ENCODE results near the gene CD38. TPM values are rescaled to one million over a fixed set of nuclear protein-coding genes. Genes with fewer than 3 reads are reported as not detected.

The CD38 gene
- total RNA-seq, 1 experiment from 2014 or later, result 0.07 TPM

GRCh38 chr4:15853345-15853744, 75.2 kb downstream of the CD38 start:
- H4K5ac ChIP-seq (ENCODE audit: insufficient read length, low read depth, low read length), result no peak overlapping the region
- no peak overlapping the region for H2BK12ac ChIP-seq (ENCODE audit: insufficient read length, low read depth, low read length)
- H3T11ph ChIP-seq (ENCODE audit: low read length), result no peak overlapping the region
- no peak overlapping the region for H2BK5ac ChIP-seq (ENCODE audit: insufficient read length, low read length)
- H3K14ac ChIP-seq (ENCODE audit: insufficient read depth, low read length), result no peak overlapping the region
- no peak overlapping the region for H3K56ac ChIP-seq (ENCODE audit: insufficient read length, low read depth, low read length)
- Mint-ChIP-seq H3K4me1 (no peaks in the 10 kb centered on the region), H3K27ac (no peak overlapping the region), H3K36me3 (ENCODE audit: insufficient read depth in 1 of 3, low read depth in 3 of 3) (no peaks in the 10 kb centered on the region), H3K9me3 (peaks cover 0 to 2% of the 10 kb centered on the region in 2 experiments; a peak in 1 of 5 replicates), H3K4me3 (no peak overlapping the region), H3K27me3 (ENCODE audit: low read depth) (no peaks in the 10 kb centered on the region)
- H3K18ac ChIP-seq (ENCODE audit: insufficient read length, low read depth, low read length), result no peak overlapping the region
- no peaks in the 10 kb centered on the region for H3K23me2 ChIP-seq (ENCODE audit: insufficient read length, low read depth, low read length, poor library complexity, severe bottlenecking)
- H3K4ac ChIP-seq (ENCODE audit: low read depth, low read length), result no peak overlapping the region
- no peaks in the 10 kb centered on the region for H3K79me1 ChIP-seq (ENCODE audit: insufficient read depth, low read depth, low read length, poor library complexity, severe bottlenecking)
- H4K20me1 ChIP-seq (ENCODE audit: control insufficient read depth, insufficient read depth, insufficient read length), result no peaks in the 10 kb centered on the region
- no peak overlapping the region for H2BK120ac ChIP-seq (ENCODE audit: low read depth, low read length, poor library complexity, severe bottlenecking)
- H4K91ac ChIP-seq (ENCODE audit: insufficient read length, low read depth, low read length), result no peak overlapping the region
- WGBS (ENCODE audit: extremely low coverage, insufficient read length, low lambda C conversion rate), result no CpG with 5 or more reads among the region's 5 CpGs
- TF ChIP-seq CTCF (conservative IDR thresholded peaks at IDR 0.05), result no peak
- no peaks in the 10 kb centered on the region for H3K79me2 ChIP-seq (ENCODE audit: insufficient read depth, low read length)
- no peak overlapping the region for H2AFZ ChIP-seq (ENCODE audit: low read length)
- H3K27me3 ChIP-seq (ENCODE audit: insufficient read depth, low read length), result no peaks in the 10 kb centered on the region
- no peak overlapping the region for H2BK15ac ChIP-seq (ENCODE audit: low read depth, low read length)
- no peak overlapping the region for H3K9ac ChIP-seq (ENCODE audit: extremely low read depth, insufficient read length, low read length)
- no peak overlapping the region for H3K27ac ChIP-seq (ENCODE audit: insufficient read length, low read depth, low read length)
- no peak overlapping the region for H3K4me2 ChIP-seq (ENCODE audit: insufficient read depth, insufficient read length, low read length)
- H3K4me1 ChIP-seq (ENCODE audit: insufficient read depth, low read length), result no peaks in the 10 kb centered on the region
- no peak for DNase-seq
- H2BK20ac ChIP-seq (ENCODE audit: low read depth, low read length, poor library complexity, severe bottlenecking), result no peak overlapping the region
- H3K9me3 ChIP-seq (ENCODE audit: control insufficient read depth, low read depth, low read length), result no peaks in the 10 kb centered on the region
- no peak overlapping the region for H4K8ac ChIP-seq (replicated peaks; ENCODE audit: insufficient read length, low read depth, low read length)
- H2AK5ac ChIP-seq (ENCODE audit: insufficient read length, low read length), result no peak overlapping the region
- H3K23ac ChIP-seq (ENCODE audit: insufficient read length, low read depth, low read length), result no peak overlapping the region

Data from H9 (cell line).